ENCODE data around the gene CNR2. TPM values are rescaled to one million over a fixed set of nuclear protein-coding genes. Genes with fewer than 3 reads are reported as not detected.
"Not testable (repeated sequence)": the region's sequence is repeated elsewhere in the genome, so short reads cannot be mapped to it uniquely, and the experiment has no call there.

Gene CNR2
- total RNA-seq, 1 donor from 2014 or later = 0.03 TPM

DNA sequence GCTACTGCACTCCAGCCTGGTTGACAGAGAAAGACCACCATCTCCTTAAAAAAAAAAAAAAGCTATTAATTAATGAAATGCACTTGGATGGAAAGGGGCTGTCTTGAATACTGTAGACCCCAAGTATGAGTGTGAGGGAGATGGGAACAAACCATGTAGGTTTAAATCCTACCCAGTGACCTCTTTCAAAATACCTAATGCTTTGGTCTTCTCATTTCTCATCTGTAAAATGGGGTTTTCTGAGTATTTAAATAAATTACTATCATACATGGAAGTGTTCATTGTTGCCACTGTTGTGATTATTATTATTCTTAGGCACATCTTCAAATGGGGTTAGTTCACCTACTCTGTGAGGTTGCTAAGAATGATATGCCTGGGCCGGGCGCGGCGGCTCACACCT is 27.9 kb downstream of the CNR2 start:
- DNase-seq (ENCODE audit: low spot score) = no peak

DNA sequence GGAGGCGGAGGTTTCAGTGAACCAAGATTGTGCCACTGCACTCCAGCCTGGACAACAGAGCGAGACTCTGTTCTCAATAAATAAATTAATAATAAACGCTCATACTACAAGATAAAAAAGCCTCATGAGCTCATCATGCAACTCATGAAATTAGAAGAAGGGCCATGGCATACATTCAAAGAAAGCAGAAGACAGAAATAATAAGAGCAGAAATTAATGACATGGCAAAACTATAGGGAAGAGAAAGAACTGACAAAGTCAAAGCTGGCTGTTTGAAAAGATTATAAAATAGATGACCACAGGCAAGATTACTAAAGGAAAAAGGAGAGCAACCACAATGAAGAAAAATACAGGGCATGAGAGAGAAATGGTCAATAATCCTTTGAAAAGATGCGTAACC is 30.4 kb downstream of the CNR2 start:
- DNase-seq (ENCODE audit: low spot score) = no peak

DNA sequence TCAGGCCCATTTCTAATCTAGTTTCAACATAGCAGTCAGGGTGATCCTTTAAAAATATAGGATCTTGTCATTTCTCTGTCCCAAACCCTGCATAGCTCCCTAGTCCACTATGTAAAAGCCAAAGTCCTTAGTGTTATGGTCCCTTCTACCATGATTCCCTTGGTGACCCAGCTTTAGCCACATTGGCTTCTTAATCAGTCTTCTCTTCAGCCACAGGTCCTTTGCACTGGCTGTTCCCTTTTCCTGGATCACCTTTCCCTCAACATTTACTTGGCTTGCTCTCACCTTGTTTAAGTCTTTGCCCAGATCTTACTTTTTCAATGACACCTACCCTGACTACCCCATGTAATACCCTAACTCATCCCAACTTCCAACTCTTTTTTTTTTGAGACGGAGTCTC is 33.4 kb downstream of the CNR2 start:
- no peak for DNase-seq (ENCODE audit: low spot score)

DNA sequence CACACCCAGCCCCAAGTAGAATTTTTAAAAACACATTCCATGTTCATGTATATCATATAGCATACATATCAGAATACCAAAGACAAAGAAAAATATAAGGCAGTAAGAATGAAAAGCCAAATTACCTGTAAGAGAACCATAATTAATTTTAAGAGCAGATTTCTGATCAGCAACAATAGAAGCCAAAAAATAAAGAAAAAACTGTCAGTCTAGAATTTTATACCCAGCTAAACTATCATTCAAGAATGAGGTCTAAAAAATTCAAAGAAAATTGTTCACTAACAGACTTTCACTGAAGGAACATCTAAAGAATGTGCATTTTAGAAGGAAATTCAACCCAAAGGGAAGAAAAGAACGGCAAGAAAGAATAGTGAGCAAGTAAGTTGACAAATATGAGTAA is 34.5 kb downstream of the CNR2 start:
- no peak for DNase-seq (ENCODE audit: low spot score)

DNA sequence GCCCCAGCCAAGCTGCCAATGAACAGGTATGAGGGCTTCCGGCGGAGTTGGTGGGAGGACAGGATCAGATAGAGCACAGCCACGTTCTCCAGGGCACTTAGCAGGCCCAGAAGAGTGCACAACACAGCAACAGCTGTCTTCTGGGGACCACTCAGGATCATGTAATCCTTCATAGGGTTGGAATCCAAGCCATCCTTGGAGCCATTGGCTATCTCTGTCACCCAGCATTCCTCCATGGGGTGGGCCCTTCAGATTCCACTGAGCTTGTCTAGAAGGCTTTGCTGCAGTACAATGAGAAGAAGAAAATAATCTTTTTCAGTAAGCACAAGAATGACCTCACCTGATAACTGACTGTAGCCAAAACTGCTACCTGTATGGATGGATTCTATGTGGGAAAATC is 37.8 kb downstream of the CNR2 start:
- DNase-seq (ENCODE audit: low spot score) = no peak

DNA sequence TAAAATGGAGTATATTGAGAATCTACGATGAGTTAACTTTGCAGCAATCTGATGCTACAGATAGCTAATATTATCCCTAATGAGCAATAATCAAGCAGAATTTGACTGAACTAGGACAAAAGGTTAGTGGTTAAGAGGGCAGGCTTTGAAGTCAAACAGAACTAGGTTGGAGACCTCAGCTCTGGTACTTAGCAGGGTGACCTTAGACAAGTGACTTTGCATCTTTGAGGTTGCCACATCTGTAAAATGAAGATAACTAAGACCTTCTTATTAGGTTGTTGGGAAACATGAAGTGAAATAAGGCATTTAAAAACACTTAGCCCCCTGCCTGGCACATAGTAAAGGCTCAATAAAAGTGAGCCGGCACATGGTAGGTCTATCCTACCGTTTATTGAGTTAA is 40.7 kb downstream of the CNR2 start:
- no peak for DNase-seq (ENCODE audit: low spot score)

DNA sequence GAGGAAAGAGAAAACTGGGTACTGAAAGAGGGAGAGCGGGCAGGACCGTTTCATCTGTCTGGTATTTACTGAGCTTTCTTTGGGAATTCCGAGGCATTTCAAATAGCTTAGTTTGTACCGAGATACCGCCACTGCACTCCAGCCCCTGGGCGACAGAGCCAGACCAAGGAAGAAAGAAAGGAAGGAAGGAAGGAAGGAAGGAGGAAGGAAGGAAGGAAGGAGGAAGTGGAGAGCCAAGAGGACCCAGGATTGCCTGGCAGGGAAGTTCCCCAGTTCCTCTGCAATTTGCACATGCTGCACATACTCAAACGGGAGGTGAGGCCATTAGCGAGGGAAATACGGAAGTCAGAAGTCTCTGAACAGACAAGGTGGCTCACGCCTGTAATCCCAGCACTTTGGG is 44.1 kb downstream of the CNR2 start:
- DNase-seq (ENCODE audit: low spot score) = no peak

DNA sequence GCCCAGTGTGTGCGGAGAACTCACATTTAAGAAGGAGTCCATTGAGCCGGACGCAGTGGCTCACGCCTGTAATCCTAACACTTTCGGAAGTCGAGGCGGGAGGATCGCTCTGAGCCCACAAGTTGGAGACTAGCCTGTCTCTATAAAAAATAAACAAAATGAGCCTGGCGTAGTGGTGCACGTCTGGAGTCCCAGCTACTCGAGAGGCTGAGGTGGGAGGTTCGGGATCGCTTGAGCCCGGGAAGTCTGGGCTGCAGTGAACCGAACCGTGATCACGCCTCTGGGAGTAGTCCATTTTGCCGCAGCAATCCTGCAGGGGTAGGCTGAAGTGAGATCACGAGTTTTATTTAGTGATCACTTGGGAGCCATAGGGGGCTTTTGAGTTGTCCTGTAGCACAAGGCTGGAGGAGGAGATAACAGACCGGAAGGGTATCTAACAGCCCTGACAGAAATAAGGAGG is 44.6 kb downstream of the CNR2 start:
- DNase-seq (ENCODE audit: low spot score) = peak; percentile 11

DNA sequence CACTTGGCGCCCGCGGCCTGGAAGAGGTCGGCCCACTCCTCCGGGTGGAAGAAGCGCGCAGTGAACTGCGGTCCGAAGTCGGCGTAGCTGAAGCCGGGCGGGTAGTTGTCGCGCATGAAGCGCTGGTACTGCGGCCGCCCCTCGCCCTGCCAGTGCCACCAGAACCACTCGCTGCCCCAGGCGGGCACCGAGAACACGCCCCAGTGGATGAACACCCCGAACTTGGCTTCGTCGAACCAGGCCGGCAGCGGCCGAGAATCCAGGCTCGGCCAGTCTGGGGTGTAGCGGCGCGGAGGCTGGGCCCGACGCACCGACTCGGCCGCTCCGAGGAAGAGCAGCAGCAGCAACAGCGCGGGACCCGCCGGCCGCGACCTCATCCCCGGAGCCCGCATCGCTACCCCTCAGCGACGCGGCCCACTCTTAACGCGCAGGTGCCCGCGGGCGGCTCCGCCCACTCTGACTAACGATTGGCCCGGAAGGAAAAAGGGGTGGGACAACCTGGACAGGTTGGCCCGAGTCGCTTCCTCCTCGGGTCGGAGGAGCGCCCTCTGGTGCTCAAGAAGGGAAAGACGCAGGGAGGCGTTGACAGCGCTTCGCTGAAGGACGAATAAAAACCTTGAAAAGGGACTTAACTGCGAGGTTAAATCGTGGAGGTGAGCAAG is 45.1 kb downstream of the CNR2 start, which contains the start of gene FUCA1:
FUCA1 (minus strand) TSS at position 396 of the 662 bp plus-strand sequence; CDS start at position 392, 4 bp downstream.
- peak; percentile 95 for DNase-seq (ENCODE audit: low spot score)

DNA sequence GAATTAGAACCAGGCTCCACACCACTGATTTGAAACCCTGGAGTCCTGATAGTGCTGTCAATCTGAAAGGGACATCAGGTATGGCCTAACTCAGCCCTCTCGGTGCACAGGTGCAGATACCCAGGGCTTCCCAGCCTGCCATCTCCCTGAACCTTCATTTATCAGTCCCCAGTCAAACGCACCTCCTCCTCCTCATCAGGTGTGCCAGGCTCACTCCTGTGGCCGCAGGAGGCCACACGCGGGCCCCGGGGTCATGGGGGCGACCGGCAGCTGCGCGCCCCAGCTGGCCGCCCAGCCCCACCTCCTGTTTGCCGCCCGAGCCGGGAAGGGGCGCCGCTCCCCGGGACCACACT is 45.6 kb downstream of the CNR2 start:
- DNase-seq (ENCODE audit: low spot score) = no peak

DNA sequence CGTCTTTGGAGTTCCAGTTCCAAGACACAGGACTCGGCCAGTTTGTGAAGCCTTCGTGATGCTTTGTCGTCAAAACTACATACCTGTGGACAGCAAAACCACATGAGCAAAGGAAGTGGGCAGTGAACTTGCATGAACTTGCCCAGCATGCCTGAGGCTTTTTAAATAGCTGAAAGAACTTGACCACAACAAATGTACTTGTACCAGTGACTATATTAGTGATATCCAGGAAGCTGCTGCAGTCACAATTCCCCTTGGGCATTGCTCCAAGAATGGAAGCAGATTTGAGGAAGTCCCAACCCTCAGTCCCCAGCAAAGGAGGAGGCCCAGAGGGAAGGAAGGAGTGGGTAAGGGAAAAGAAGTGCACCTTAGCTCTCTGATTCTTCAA is 47.6 kb downstream of the CNR2 start:
- peak; percentile 39 for DNase-seq (ENCODE audit: low spot score)

DNA sequence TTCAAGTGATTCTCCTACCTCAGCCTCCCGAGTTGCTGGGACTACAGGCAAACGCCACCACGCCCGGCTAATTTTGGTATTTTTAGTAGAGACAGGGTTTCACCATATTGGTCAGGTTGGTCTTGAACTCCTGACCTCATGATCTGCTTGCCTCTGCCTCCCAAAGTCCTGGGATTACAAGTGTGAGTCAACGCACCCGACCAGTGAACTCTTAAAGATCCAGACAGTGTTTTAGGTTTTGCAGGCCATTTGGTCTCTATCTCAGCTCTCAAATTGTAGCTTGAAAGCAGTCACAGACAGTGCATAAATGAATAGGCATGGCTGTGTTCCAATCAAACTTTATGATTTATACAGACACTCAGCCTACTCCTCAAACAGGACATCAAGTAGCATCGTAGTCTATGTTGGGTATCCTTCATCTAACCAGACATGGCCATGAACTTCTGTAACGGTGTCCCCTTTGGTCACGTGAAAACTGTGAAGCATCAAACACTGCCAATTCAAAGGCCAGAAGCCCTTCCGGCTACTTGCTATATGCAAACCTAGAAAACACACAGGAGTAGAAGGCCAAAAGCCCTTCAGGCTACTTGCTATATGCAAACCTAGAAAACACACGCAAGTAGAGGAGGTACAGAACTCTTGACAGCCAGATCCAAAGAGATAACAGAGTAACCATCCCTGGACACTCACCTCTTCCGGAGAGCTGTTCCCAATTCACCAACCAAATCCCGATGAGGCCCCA is 48.2 kb downstream of the CNR2 start:
- DNase-seq (ENCODE audit: low spot score) = no peak

DNA sequence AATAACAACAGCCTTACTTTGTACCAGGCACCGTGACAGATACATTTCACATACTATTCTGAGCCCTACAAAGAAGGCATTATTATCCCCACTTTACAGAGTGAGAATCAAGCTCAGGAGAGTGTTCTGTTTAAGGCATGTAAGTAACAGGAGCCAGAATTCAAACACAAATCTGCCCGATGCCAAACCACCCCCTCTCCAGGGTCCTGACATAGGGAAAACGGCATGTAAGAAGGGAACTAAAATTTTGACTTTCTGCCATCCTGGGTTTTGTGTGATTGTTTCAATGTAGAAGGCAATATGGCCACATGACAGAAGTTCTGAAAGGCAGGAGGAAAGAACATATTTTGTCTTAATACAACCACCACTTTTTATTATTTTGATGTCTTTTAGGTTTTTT is 50.5 kb downstream of the CNR2 start:
- DNase-seq (ENCODE audit: low spot score) = no peak

DNA sequence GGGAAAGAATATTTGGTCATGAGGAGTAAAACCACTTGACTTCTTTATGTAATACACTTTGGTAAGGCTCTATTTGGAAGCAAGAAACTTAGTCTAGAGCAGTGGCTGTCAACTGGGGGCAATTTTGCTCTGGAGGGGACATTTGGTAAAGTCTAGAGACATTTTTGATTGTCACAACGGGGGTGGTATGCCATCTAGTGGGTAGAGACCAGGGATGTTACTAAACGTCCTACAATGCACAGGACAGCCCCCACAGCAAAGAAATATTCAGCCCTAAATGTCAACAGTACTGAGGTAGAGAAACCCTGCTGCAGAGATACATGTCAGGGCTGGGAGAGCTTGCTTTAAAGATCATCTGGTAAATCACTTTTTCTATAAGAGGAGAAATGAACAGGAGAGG is 58.6 kb downstream of the CNR2 start:
- DNase-seq (ENCODE audit: low spot score) = no peak

DNA sequence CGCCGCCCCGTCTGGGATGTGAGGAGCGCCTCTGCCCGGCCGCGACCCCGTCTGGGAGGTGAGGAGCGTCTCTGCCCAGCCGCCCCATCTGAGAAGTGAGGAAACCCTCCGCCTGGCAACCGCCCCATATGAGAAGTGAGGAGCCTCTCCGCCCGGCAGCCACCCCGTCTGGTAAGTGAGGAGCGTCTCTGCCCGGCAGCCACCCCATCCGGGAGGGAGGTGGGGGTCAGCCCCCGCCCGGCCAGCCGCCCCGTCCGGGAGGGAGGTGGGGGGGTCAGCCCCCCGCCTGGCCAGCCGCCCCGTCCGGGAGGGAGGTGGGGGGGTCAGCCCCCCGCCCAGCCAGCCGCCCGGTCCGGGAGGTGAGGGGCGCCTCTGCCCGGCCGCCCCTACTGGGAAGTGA is 60.0 kb downstream of the CNR2 start:
- not testable (repeated sequence) for DNase-seq (ENCODE audit: low spot score)

DNA sequence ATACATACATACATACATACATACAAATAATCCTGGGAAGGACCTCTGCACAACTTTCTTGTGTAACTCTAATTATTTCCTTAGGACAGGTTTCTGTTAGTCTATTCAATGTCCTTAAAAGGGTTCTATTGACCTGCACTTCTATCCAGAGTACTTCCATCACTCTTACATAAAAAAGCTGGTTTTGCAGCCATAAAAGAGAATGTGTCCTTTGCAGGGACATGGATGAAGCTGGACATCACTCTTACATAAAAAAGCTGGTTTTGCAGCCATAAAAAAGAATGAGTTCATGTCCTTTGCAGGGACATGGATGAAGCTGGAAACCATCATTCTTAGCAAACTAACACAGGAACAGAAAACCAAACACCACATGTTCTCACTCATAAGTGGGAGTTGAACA is 61.8 kb downstream of the CNR2 start:
- not testable (repeated sequence) for DNase-seq (ENCODE audit: low spot score)

DNA sequence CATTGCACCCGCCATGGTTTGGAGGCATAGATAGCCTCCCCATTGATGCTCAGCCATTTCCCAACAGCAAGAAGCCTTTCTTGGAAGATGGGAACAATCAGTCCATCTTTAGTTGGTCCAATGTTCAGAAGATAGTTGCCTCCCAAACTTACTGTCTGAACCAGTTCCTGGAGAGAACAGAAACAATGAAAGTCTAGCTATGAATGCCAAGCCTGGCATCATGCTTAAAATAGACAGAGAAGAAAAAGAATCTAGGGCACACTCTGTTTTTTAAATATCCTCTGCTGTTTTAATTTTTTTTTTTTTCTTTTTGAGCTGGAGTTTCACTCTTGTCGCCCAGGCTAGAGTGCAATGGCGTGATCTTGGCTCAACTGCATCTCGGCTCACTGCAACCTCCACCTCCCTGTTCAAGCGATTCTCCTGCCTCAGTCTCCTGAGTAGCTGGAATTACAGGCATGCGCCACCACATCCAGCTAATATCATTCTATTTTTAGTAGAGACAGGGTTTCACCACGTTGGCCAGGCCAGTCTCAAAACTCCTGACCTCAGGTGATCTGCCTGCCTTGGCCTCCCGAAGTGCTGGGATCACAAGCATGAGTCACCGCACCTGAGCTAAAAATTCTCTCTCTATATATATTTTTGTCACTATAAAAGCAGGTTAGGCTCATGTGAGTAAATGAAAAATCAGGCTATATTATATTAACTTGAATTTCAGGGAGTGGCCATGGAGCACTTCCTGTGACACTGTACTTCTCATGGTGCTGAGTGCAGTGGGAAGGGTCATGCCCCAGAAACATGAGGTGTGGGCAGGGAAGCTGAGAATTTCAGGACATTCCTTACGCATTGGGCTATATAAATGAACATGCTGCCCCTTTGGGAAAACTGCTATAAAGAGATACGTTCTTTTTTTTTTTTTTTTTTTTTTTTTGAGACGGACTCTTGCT is 64.2 kb downstream of the CNR2 start:
- DNase-seq (ENCODE audit: low spot score) = no peak

DNA sequence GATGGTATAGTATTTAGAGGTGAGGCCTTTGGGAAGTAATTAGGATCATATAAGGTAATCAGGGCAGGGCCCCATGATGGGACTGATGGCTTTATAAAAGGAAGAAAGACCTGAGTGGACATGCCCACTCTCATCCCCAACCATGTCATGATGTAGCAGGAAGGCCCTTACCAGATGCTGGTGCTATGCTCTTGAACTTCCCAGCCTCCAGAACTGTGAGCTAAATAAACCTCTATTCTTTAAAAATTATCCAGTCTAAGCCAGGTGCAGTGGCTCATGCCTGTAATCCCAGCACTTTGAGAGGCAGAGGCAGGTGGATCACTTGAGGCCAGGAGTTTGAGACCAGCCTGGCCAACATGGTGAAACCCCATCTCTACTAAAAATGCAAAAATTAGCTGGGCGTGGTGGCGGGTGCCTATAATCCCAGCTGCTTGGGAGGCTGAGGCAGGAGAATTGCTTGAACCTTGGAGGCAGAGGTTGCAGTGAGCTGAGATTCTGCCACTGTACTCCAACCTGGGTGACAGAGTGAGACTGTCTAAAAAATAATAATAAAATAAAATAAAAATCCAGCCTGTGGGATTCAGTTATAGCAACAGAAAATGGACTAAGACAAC is 65.6 kb downstream of the CNR2 start:
- DNase-seq (ENCODE audit: low spot score) = not testable (repeated sequence)

DNA sequence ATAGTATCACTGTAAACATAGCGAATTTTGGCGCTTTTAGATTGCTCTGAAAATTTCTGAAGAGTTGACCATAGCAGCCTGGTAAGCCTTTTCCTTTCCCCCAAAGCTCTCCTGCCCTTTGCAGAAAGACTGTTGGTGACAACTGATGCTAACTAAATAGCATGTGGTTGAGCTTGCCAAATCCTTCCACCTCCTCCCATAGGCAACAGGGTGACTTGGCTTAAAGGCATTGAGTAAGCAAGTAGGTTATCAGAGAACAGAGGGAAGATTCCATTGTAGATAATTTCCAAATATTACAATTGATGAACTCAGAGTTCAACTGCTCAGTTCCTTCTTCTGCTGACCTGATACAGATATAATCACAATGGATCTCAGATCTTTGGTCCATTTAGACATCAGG is 68.0 kb downstream of the CNR2 start:
- DNase-seq (ENCODE audit: low spot score) = no peak

DNA sequence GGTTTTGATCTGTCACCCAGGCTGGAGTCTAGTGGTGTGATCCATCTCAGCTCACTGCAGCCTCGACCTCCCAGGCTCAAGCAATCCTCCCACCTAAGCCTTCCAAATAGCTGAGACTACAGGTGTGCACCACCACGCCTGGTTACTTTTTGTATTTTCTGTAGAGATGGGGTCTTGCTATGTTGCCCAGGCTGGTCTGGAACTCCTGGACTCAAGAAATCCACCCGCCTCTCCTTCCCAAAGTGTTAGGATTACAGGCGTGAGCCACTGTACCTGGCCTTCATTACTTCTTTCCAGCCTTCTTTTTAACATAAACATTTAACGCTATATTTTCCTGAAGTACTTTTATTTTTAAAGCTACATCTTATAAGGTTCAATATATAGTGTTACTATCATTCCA is 69.5 kb downstream of the CNR2 start:
- no peak for DNase-seq (ENCODE audit: low spot score)

DNA sequence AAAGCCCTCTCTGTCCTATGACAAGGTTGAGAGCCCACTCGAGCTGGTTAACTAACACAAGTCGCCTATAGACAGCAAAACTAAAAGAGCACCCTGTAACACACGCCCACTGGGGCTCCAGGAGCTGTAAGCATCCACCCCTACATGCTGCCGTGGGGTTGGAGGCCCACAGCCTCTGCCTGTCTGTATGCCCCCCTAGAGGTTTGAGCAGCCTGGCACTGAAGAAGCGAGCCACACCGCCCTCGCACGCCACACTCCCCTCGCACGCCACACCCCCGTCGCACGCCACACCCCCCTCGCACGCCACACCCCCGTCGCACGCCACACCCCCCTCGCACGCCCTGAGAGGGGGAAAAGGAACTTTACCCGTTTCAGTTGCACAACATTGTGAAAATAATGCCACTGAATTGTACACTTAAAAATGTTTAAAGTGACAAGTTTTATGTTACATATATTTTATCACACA is 74.7 kb downstream of the CNR2 start:
- DNase-seq (ENCODE audit: low spot score) = peak; percentile 50

DNA sequence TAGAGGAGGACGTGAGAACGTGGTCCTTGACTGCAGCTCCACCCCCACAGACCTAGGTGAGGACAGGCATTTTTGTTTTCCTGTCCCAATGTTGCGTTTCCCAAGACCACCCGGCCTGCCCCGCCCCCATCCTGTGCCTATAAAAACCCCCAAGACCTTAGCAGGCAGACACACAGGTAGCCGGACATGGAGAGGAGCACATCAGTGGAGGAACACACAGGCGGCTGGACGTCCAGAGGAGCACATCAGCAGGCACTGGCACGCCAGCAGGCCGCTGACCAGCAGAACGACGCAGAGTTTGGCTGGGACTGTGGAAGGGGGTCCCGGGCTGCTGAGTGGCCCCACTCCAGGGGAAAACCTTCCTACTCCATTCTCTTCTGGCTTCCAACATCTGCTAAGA is 75.3 kb downstream of the CNR2 start:
- DNase-seq (ENCODE audit: low spot score) = no peak

Data from mucosa of gallbladder (tissue), 1 donor.